OCI-M2 (cell line): ENCODE measurements around the gene KCNH2.

Experiments used
- DNase-seq: peaks from one replicate; lab custom pipeline; 2025; ENCODE audit not compliant: unreplicated experiment; lab: John Stamatoyannopoulos, UW

The KCNH2 gene

GRCh38 chr7:150961510-150962289 is 16.4 kb downstream of the KCNH2 start:
- DNase-seq, result no peak

- peak; percentile 91 for DNase-seq
Measured at GRCh38 chr7:150959739-150960734, 18.1 kb downstream of the KCNH2 start.

- no peak for DNase-seq
Measured at GRCh38 chr7:150959081-150959480, 19.0 kb downstream of the KCNH2 start.

GRCh38 chr7:150958597-150958996 is 19.5 kb downstream of the KCNH2 start:
- DNase-seq, result no peak

- DNase-seq, result no peak
Measured at GRCh38 chr7:150958062-150958552, 20.0 kb downstream of the KCNH2 start.

- no peak for DNase-seq
Measured at GRCh38 chr7:150957133-150958020, 20.7 kb downstream of the KCNH2 start.

GRCh38 chr7:150956395-150957132 is 21.6 kb downstream of the KCNH2 start:
- DNase-seq, result no peak

GRCh38 chr7:150955519-150956394 is 22.4 kb downstream of the KCNH2 start:
- DNase-seq, result peak; percentile 87

GRCh38 chr7:150954986-150955518 is 23.1 kb downstream of the KCNH2 start:
- no peak for DNase-seq

- no peak for DNase-seq
Measured at GRCh38 chr7:150954201-150954985, 23.7 kb downstream of the KCNH2 start.

- DNase-seq, result no peak
Measured at GRCh38 chr7:150953061-150953997, 24.8 kb downstream of the KCNH2 start.

GRCh38 chr7:150952331-150953050 is 25.6 kb downstream of the KCNH2 start:
- DNase-seq, result no peak

GRCh38 chr7:150951521-150951920 is 26.6 kb downstream of the KCNH2 start:
- no peak for DNase-seq

GRCh38 chr7:150951181-150951520 is 27.0 kb downstream of the KCNH2 start:
- DNase-seq, result no peak

GRCh38 chr7:150950496-150951180 is 27.5 kb downstream of the KCNH2 start:
- DNase-seq, result no peak

- no peak for DNase-seq
Measured at GRCh38 chr7:150949971-150950491, 28.1 kb downstream of the KCNH2 start.
